Activated CD4-positive, alpha-beta T cell treated with anti-CD3 and anti-CD28 coated beads for 4 hours (primary cell): ENCODE results near the gene EFCAB12.
A peak's percentile ranks its signal among the peaks of the same experiment; 100 is the strongest.

ENCODE experiments used
- DNase-seq, 2 donors: peaks; one replicate each; pipeline ENCODE4 v3.0.0-alpha.2; 2020

EFCAB12 gene

GRCh38 chr3:129442947-129443346 is 14.5 kb upstream of the EFCAB12 start:
- DNase-seq, result no peak

- no peak for DNase-seq
Measured at GRCh38 chr3:129442486-129442885, 14.1 kb upstream of the EFCAB12 start.

GRCh38 chr3:129441782-129442181 is 13.3 kb upstream of the EFCAB12 start:
- no peak for DNase-seq

- DNase-seq, result no peak
Measured at GRCh38 chr3:129441215-129441614, 12.8 kb upstream of the EFCAB12 start.

GRCh38 chr3:129440618-129441190 is 12.3 kb upstream of the EFCAB12 start:
- DNase-seq, result no peak

- peak; percentile 98 for DNase-seq
Measured at GRCh38 chr3:129439817-129440617, 11.6 kb upstream of the EFCAB12 start, which contains the start of the genes IFT122 and MBD4. IFT122 (plus strand) TSS chr3:129440224; CDS start chr3:129440331, 107 bp downstream. MBD4 (minus strand) TSS chr3:129439948; CDS start chr3:129439833, 115 bp downstream.

GRCh38 chr3:129439226-129439816 is 10.9 kb upstream of the EFCAB12 start:
- DNase-seq, result peak; percentile 38 to 41

- DNase-seq, result no peak
Measured at GRCh38 chr3:129435367-129435766, 6.9 kb upstream of the EFCAB12 start.

GRCh38 chr3:129434140-129434539 is 5.7 kb upstream of the EFCAB12 start:
- no peak for DNase-seq

GRCh38 chr3:129433565-129433964 is 5.1 kb upstream of the EFCAB12 start:
- DNase-seq, result no peak

GRCh38 chr3:129432671-129433070 is 4.2 kb upstream of the EFCAB12 start:
- DNase-seq, result no peak

GRCh38 chr3:129432036-129432435 is 3.6 kb upstream of the EFCAB12 start:
- no peak for DNase-seq

- no peak for DNase-seq
Measured at GRCh38 chr3:129429602-129430001, 1.2 kb upstream of the EFCAB12 start.

- no peak for DNase-seq
Measured at GRCh38 chr3:129429080-129429451, 630 bp upstream of the EFCAB12 start.

- no peak for DNase-seq
Measured at GRCh38 chr3:129428007-129428375, 445 bp downstream of the EFCAB12 start.

- DNase-seq, result no peak
Measured at GRCh38 chr3:129425619-129426018, 2.8 kb downstream of the EFCAB12 start.

- no peak for DNase-seq
Measured at GRCh38 chr3:129425213-129425612, 3.2 kb downstream of the EFCAB12 start.

GRCh38 chr3:129424185-129424841 is 4.1 kb downstream of the EFCAB12 start:
- DNase-seq, result no peak

GRCh38 chr3:129422897-129423296 is 5.5 kb downstream of the EFCAB12 start:
- no peak for DNase-seq

GRCh38 chr3:129421988-129422745 is 6.3 kb downstream of the EFCAB12 start:
- DNase-seq, result no peak

GRCh38 chr3:129421236-129421883 is 7.1 kb downstream of the EFCAB12 start:
- DNase-seq, result no peak

- DNase-seq, result no peak
Measured at GRCh38 chr3:129419476-129419875, 9.0 kb downstream of the EFCAB12 start.
